Non-pigmented ciliary epithelial cell (primary cell): Measurements from ENCODE around the gene UBE2D2.

Source experiments
- DNase-seq: peaks from one replicate; pipeline ENCODE4 v3.0.0-alpha.2; 2010; ENCODE audit warnings: low read depth

UBE2D2 gene

GRCh38 chr5:139660923-139661814 is 100.0 kb downstream of the UBE2D2 start:
- peak; percentile 70 for DNase-seq

GRCh38 chr5:139662617-139663016 is 101.5 kb downstream of the UBE2D2 start:
- no peak for DNase-seq

GRCh38 chr5:139663207-139664085 is 102.3 kb downstream of the UBE2D2 start:
- DNase-seq, result no peak

GRCh38 chr5:139664086-139664693 is 103.1 kb downstream of the UBE2D2 start:
- DNase-seq, result no peak

- DNase-seq, result no peak
Measured at GRCh38 chr5:139664727-139665351, 103.7 kb downstream of the UBE2D2 start.

GRCh38 chr5:139665626-139666025 is 104.5 kb downstream of the UBE2D2 start:
- no peak for DNase-seq

GRCh38 chr5:139666551-139666950 is 105.4 kb downstream of the UBE2D2 start:
- DNase-seq, result no peak

- no peak for DNase-seq
Measured at GRCh38 chr5:139667001-139667729, 106.0 kb downstream of the UBE2D2 start.

- DNase-seq, result no peak
Measured at GRCh38 chr5:139667730-139668063, 106.6 kb downstream of the UBE2D2 start.

- DNase-seq, result no peak
Measured at GRCh38 chr5:139668064-139668880, 107.1 kb downstream of the UBE2D2 start.

- no peak for DNase-seq
Measured at GRCh38 chr5:139668924-139669661, 108.0 kb downstream of the UBE2D2 start.

- DNase-seq, result no peak
Measured at GRCh38 chr5:139669662-139670368, 108.7 kb downstream of the UBE2D2 start.

- DNase-seq, result no peak
Measured at GRCh38 chr5:139670369-139671095, 109.4 kb downstream of the UBE2D2 start.

- DNase-seq, result no peak
Measured at GRCh38 chr5:139671096-139671841, 110.1 kb downstream of the UBE2D2 start.

GRCh38 chr5:139675213-139675612 is 114.1 kb downstream of the UBE2D2 start:
- no peak for DNase-seq

- no peak for DNase-seq
Measured at GRCh38 chr5:139675825-139676224, 114.7 kb downstream of the UBE2D2 start.

GRCh38 chr5:139676406-139676805 is 115.3 kb downstream of the UBE2D2 start:
- no peak for DNase-seq
